Mesothelial cell of epicardium (in vitro differentiated cells): Measurements from ENCODE around the gene PGGHG. TPM values are rescaled to one million over a fixed set of nuclear protein-coding genes. Genes with fewer than 3 reads are reported as not detected.

Experiments used
- DNase-seq, 2 experiments: peaks; one replicate each; pipeline ENCODE4 v3.0.0; 2021; ENCODE audit warnings: low spot score in 2 of 2; ENCODE audit not compliant: unreplicated experiment in 2 of 2
- H3K27ac Mint-ChIP-seq: 2 replicates; pipeline ENCODE4 v1.8.0; 2021; ENCODE audit warnings: mixed read lengths
- H3K27me3 Mint-ChIP-seq: 2 replicates; pipeline ENCODE4 v1.8.0; 2021; ENCODE audit warnings: low read depth, mixed read lengths
- H3K36me3 Mint-ChIP-seq: 2 replicates; pipeline ENCODE4 v1.8.0; 2021; ENCODE audit warnings: mixed read lengths
- H3K4me1 Mint-ChIP-seq: 2 replicates; pipeline ENCODE4 v1.8.0; 2021; ENCODE audit warnings: mixed read lengths
- H3K4me3 Mint-ChIP-seq: 2 replicates; pipeline ENCODE4 v1.8.0; 2021; ENCODE audit warnings: mild to moderate bottlenecking, moderate library complexity, mixed read lengths
- H3K9me3 Mint-ChIP-seq: 2 replicates; pipeline ENCODE4 v1.8.0; 2021; ENCODE audit warnings: mixed read lengths
- CTCF ChIP-seq: fragments of 200-600 bp; sonication (generic); IDR thresholded peaks from one replicate; pipeline ENCODE4 v1.5.0; 2021; ENCODE audit warnings: antibody characterized with exemption; ENCODE audit not compliant: unreplicated experiment
- total RNA-seq: library from RNA; stranded (reverse); gene quantifications from 3 replicates; pipeline ENCODE4 v1.2.1, GENCODE V29; 2021

Gene PGGHG
- total RNA-seq, 1 donor from 2014 or later, result 103 TPM

GRCh38 chr11:270451-271318 is 18.2 kb upstream of the PGGHG start:
- Mint-ChIP-seq H3K36me3 (no peaks in the 10 kb centered on the region), H3K4me1 (peaks cover 4% of the 10 kb centered on the region), H3K9me3 (peaks cover 3% of the 10 kb centered on the region), H3K27ac (no peak overlapping the region), H3K27me3 (peaks cover 20% of the 10 kb centered on the region), H3K4me3 (no peak overlapping the region)
- TF ChIP-seq CTCF, result no peak
- DNase-seq, result no peak

GRCh38 chr11:271319-271715 is 17.6 kb upstream of the PGGHG start:
- Mint-ChIP-seq H3K27ac (no peak overlapping the region), H3K36me3 (no peaks in the 10 kb centered on the region), H3K9me3 (peaks cover 8% of the 10 kb centered on the region), H3K27me3 (peaks cover 20% of the 10 kb centered on the region), H3K4me3 (no peak overlapping the region), H3K4me1 (peaks cover 4% of the 10 kb centered on the region)
- DNase-seq, result no peak
- no peak for TF ChIP-seq CTCF

- Mint-ChIP-seq H3K27ac (no peak overlapping the region), H3K4me3 (no peak overlapping the region), H3K9me3 (peaks cover 11% of the 10 kb centered on the region), H3K4me1 (peaks cover 4% of the 10 kb centered on the region), H3K27me3 (peaks cover 20% of the 10 kb centered on the region), H3K36me3 (no peaks in the 10 kb centered on the region)
- DNase-seq, result no peak
- no peak for TF ChIP-seq CTCF
Measured at GRCh38 chr11:272195-272930, 16.6 kb upstream of the PGGHG start.

- Mint-ChIP-seq H3K36me3 (no peaks in the 10 kb centered on the region), H3K9me3 (peaks cover 11% of the 10 kb centered on the region), H3K4me3 (no peak overlapping the region), H3K4me1 (peaks cover 4% of the 10 kb centered on the region), H3K27ac (no peak overlapping the region), H3K27me3 (peaks cover 20% of the 10 kb centered on the region)
- no peak for DNase-seq
- no peak for TF ChIP-seq CTCF
Measured at GRCh38 chr11:272931-273198, 16.1 kb upstream of the PGGHG start.

DNA sequence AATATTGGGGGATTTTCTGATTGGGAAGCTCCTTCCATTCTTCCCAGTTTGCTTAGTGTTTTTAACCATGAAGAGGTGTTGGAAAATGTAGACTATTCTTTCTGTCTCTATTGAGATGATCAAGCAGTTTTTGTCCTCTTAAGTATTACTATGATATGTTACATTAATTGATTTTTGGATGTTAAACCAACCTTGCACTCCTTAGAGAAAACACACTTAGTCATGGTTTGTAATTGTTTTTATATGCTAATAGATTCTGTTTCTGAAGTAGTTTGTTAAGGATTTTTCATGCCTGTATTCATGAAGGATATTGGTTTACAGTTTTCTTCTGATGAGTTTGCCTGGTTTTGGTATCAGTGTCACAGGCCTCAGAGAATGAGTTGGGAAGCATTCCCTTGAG is 12.7 kb upstream of the PGGHG start:
- peaks cover 6% of the 10 kb centered on the region for H3K4me1 Mint-ChIP-seq
- no peak for TF ChIP-seq CTCF
- peaks cover 11% of the 10 kb centered on the region for H3K9me3 Mint-ChIP-seq
- peaks cover 9% of the 10 kb centered on the region for H3K27me3 Mint-ChIP-seq
- no peak overlapping the region for H3K4me3 Mint-ChIP-seq
- no peak overlapping the region for H3K27ac Mint-ChIP-seq
- no peaks in the 10 kb centered on the region for H3K36me3 Mint-ChIP-seq
- no peak for DNase-seq
